ENCODE results near the gene MC4R. TPM values are rescaled to one million over a fixed set of nuclear protein-coding genes. Genes with fewer than 3 reads are reported as not detected.

The MC4R gene
- polyA plus RNA-seq, 1 donor, result 0.35 TPM

DNA sequence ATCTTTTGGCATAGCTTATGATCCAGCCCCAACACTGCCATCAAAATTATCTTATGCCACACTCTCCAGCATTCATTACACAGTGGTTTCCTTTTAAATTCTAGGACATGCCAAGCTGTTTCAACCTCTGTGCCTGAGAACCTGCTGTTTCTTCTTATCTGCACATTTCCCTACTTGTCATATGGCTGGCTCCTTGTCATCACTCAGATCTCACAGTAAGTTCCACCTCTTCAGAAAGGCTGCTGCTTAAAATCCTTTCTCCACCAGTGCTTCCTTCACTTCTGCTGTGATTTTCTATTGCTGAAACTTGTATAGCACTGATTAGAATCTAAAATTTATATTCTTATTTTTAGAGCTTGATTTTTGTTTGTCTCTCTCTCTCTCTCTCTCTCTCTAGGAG lies 43.4 kb downstream of the MC4R start:
- no peak for DNase-seq

DNA sequence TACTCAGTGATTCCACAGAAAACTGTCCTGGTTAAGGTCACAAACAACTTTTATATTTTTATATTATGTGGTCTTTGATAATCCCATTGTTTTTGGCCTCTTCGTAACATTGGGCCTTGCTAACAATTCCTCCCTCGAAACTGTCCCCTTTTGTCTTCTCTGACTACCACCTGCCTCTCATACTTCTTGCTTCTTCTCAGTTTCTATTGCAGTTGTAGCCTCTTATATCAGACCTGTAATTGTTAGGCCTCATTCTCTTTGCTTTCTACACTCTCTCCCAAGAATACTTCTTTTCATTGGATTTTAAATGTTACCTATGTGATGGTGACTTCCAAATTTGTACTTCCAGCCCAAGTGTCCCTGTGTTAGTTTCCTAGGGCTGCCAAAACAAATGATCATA lies 44.7 kb downstream of the MC4R start:
- no peak for DNase-seq

DNA sequence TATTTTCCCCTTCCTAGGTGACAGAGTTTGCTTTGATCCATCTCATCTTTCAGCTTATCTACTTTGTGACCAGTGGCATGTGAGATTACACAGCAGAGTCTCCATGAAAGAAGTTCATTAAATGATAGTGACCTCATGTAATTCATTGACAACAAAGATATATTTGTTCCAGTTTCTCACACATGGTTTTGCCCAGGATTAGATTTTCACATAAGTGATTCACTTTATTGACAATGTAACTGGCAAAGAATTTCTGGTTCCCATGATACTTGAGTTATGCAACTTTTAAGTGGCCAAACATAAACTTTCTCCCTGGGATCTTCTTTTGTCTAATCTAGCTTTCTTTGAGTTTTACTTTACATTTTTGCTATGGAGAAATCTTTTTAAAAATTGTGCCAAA lies 50.0 kb downstream of the MC4R start:
- no peak for DNase-seq

Data from left kidney (tissue), 2 donors.